ENCODE data around the gene SYVN1.
A peak's percentile ranks its signal among the peaks of the same experiment; 100 is the strongest.
"Not testable (repeated sequence)": the region's sequence is repeated elsewhere in the genome, so short reads cannot be mapped to it uniquely, and the experiment has no call there.

SYVN1 gene

GRCh38 chr11:65126624-65127274, 7.6 kb downstream of the SYVN1 start:
- no peak for DNase-seq

- no peak for DNase-seq
Observed at GRCh38 chr11:65125197-65126056, 8.9 kb downstream of the SYVN1 start.

- no peak for DNase-seq
Observed at GRCh38 chr11:65124480-65125196, 9.7 kb downstream of the SYVN1 start.

- DNase-seq, result peak; percentile 89 to 98 (median 94)
Observed at GRCh38 chr11:65121865-65122696, 12.2 kb downstream of the SYVN1 start, which contains the start of the genes FAU and MRPL49. TSS of gene FAU (minus strand) at chr11:65122134. CDS start at chr11:65121813, 321 bp downstream. TSS of gene MRPL49 (plus strand) at chr11:65122321. CDS start at chr11:65122347, 26 bp downstream.

GRCh38 chr11:65121447-65121864, 12.9 kb downstream of the SYVN1 start:
- DNase-seq, result no peak

- DNase-seq, result no peak
Observed at GRCh38 chr11:65120831-65121230, 13.5 kb downstream of the SYVN1 start.

GRCh38 chr11:65119670-65119995, 14.7 kb downstream of the SYVN1 start:
- DNase-seq, result no peak

- DNase-seq, result not testable (repeated sequence)
Observed at GRCh38 chr11:65118891-65119669, 15.2 kb downstream of the SYVN1 start.

- DNase-seq, result no peak
Observed at GRCh38 chr11:65118097-65118837, 16.1 kb downstream of the SYVN1 start.

GRCh38 chr11:65117206-65118096, 16.9 kb downstream of the SYVN1 start, which contains the start of gene ZNHIT2:
TSS of gene ZNHIT2 (minus strand) at chr11:65117701. CDS start at chr11:65117653, 48 bp downstream.
- DNase-seq, result peak; percentile 99 to 100 (median 100)

- DNase-seq, result peak in 3 of 4 experiments; percentile 36 to 58 (median 41)
Observed at GRCh38 chr11:65116370-65117205, 17.7 kb downstream of the SYVN1 start.

GRCh38 chr11:65115361-65116082, 18.8 kb downstream of the SYVN1 start:
- DNase-seq, result no peak

GRCh38 chr11:65114538-65115171, 19.7 kb downstream of the SYVN1 start:
- DNase-seq, result no peak

- DNase-seq, result no peak
Observed at GRCh38 chr11:65113839-65114238, 20.5 kb downstream of the SYVN1 start.

- no peak for DNase-seq
Observed at GRCh38 chr11:65113361-65113756, 21.0 kb downstream of the SYVN1 start.

- DNase-seq, result peak; percentile 50 to 76 (median 54)
Observed at GRCh38 chr11:65112546-65113360, 21.6 kb downstream of the SYVN1 start.
